ENCODE results near the gene TACSTD2.

- TF ChIP-seq CTCF (conservative IDR thresholded peaks at IDR 0.05; ENCODE audit: low read depth, low read length) (no peak), BHLHE40 (IDR thresholded peaks at IDR 0.05; ENCODE audit: low read depth, low read length) (no peak), NFE2L2 (IDR thresholded peaks at IDR 0.05; ENCODE audit: low read depth, low read length) (no peak), POLR2A (IDR thresholded peaks at IDR 0.05; ENCODE audit: low read depth, low read length) (no peak), CHD1 (IDR thresholded peaks at IDR 0.05; ENCODE audit: low read depth, low read length) (no peak), SMC3 (IDR thresholded peaks at IDR 0.05; ENCODE audit: low read depth, low read length) (no peak), MXI1 (IDR thresholded peaks at IDR 0.05; ENCODE audit: borderline replicate concordance, low read depth, low read length) (no peak)
These were observed 28.7 kb downstream of the TACSTD2 start for GRCh38 chr1:58548371-58548770.

Measured in IMR-90 (cell line).